AG10803 (cell line): Measurements from ENCODE around the gene HS1BP3.

Experiments used
- DNase-seq: peaks from one replicate; pipeline ENCODE4 v3.0.0; 2010; ENCODE audit warnings: low read depth
- H3K4me3 ChIP-seq: 2 replicates; pipeline ENCODE4 v1.5.1; 2011; ENCODE audit warnings: mild to moderate bottlenecking, low read length, control low read depth
- CTCF ChIP-seq: conservative IDR thresholded peaks from 2 replicates; pipeline ENCODE4 v1.5.1; 2011; ENCODE audit warnings: mild to moderate bottlenecking, low read length, control low read depth, inconsistent platforms

The HS1BP3 gene

GRCh38 chr2:20648206-20648605 is 2.7 kb downstream of the HS1BP3 start:
- H3K4me3 ChIP-seq: no peak overlapping the region
- TF ChIP-seq CTCF: no peak
- no peak for DNase-seq

DNA sequence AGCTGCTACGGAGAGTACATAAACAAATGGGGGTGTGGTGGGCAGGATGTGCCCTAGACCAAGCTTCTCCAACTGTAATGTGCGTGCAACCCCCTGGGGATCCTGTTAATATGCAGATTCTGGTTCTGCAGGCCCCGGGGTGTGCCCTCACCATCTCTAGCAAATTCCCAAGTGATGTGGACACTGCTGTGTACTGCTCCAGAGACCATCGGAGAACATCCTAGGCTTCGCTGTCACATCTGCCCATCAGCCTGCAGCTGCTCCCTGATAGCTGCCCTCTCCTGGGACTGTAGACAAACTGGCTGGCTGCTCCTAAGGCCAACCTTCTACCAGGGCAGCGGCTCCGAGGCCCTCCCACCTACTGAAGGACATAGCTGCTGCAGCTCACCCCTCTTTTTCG is 3.2 kb downstream of the HS1BP3 start:
- no peak overlapping the region for H3K4me3 ChIP-seq
- no peak for DNase-seq

GRCh38 chr2:20647211-20647610 is 3.7 kb downstream of the HS1BP3 start:
- H3K4me3 ChIP-seq: no peak overlapping the region
- no peak for TF ChIP-seq CTCF
- no peak for DNase-seq

More for the DNA sequence above, 3.2 kb downstream of the HS1BP3 start:
- no peak for TF ChIP-seq CTCF

- no peak for DNase-seq
- no peak for TF ChIP-seq CTCF
- H3K4me3 ChIP-seq: no peak overlapping the region
These were observed 4.5 kb downstream of the HS1BP3 start for GRCh38 chr2:20646446-20646845.

GRCh38 chr2:20645761-20646160 is 5.1 kb downstream of the HS1BP3 start:
- H3K4me3 ChIP-seq: no peak overlapping the region
- no peak for TF ChIP-seq CTCF
- no peak for DNase-seq

- no peak for TF ChIP-seq CTCF
- no peak overlapping the region for H3K4me3 ChIP-seq
- no peak for DNase-seq
These were observed 5.6 kb downstream of the HS1BP3 start for GRCh38 chr2:20645301-20645701.

GRCh38 chr2:20643826-20644225 is 7.1 kb downstream of the HS1BP3 start:
- no peak for TF ChIP-seq CTCF
- no peak overlapping the region for H3K4me3 ChIP-seq
- no peak for DNase-seq
